ENCODE results near the gene A3GALT2. TPM values are rescaled to one million over a fixed set of nuclear protein-coding genes. Genes with fewer than 3 reads are reported as not detected.

The A3GALT2 gene
- total and polyA plus RNA-seq, 2 experiments from 2014 or later = not detected

DNA sequence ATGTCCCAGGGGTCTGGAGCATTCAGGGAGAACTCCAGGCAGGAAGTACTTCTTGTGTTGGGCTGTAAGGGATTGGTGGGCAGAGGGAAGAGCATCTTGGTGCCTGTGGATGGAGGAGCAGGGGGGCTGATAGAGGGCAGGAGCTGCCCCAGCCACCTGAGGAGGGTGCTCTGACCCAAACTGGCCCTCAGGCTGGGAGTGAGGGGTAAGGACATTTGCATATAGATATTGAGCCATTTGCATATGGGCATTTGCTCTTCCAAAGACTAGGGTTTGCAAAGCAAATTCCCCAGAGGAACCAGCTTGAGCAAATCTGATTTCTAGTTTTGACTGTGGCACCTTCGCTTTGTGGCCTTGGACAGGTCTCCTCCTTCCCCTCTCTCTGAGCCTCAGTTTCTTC lies 46.5 kb downstream of the A3GALT2 start:
- TF ChIP-seq EZH2 (IDR thresholded peaks at IDR 0.05; ENCODE audit: insufficient read depth, poor library complexity, severe bottlenecking) (no peak), EZH2phosphoT487 (IDR thresholded peaks at IDR 0.05; ENCODE audit: insufficient read depth, low read depth) (no peak)
- no peak overlapping the region for H3K4me2 ChIP-seq (ENCODE audit: unreplicated experiment)
- H3K9me3 ChIP-seq (ENCODE audit: low read depth) = no peaks in the 10 kb centered on the region
- no peak for DNase-seq
- no peaks in the 10 kb centered on the region for H3K27me3 ChIP-seq (replicated peaks; ENCODE audit: insufficient read depth)
- 96 to 100% methylated on average over 1 of the region's 1 CpG for WGBS, 2 experiments (ENCODE audit: low coverage in 1 of 2, low lambda C conversion rate in 2 of 2, missing lambda C conversion rate in 2 of 2)
- H3F3A ChIP-seq (ENCODE audit: insufficient read depth) = no peaks in the 10 kb centered on the region
- H2AFZ ChIP-seq = no peak overlapping the region
- H3K4me1 ChIP-seq (ENCODE audit: insufficient read depth) = no peaks in the 10 kb centered on the region
- no peaks in the 10 kb centered on the region for H3K9me2 ChIP-seq (ENCODE audit: insufficient read depth)
- H3K9ac ChIP-seq = no peak overlapping the region
- 0 out of 2 replicates have a peak, but pooled peaks cover 4% of the 10 kb centered on the region for H3K36me3 ChIP-seq (ENCODE audit: low read depth)
- H3K27ac ChIP-seq = no peak overlapping the region
- 0 out of 2 replicates have a peak, but pooled peaks cover 24% of the 10 kb centered on the region for H3K79me2 ChIP-seq (ENCODE audit: insufficient read depth)
- no peaks in the 10 kb centered on the region; the same call in 1 of the 2 replicates for H4K20me1 ChIP-seq (ENCODE audit: insufficient read depth)
- in situ Hi-C loops (cut with MboI) = no loop called here
- H3K4me3 ChIP-seq = no peak overlapping the region

DNA sequence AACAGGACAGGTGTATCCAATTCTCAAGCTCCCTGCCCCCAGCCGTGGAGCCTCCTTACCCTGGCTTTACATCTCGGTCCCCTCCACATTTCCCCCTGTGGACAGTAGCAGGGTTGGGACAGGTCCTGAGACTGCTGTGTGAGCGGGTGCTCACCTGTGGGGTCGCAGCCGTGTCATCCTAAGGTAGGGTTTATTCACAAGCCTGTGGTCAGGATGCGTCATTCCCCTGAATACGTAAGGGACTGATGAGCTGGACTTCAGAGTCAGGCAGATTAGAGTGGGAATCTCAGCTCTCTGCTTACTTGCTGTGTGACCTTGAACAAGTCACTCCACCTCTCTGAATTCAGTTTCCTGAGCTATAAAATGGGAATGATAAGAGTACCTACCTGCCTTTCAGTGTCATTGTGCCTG lies 46.9 kb downstream of the A3GALT2 start:
- no peak for DNase-seq
- Histone ChIP-seq H3K36me3 (ENCODE audit: low read depth) (no peaks in the 10 kb centered on the region), H4K20me1 (ENCODE audit: insufficient read depth) (no peaks in the 10 kb centered on the region; the same call in 1 of the 2 replicates), H3F3A (ENCODE audit: insufficient read depth) (no peaks in the 10 kb centered on the region), H3K27ac (no peak overlapping the region), H3K9me3 (ENCODE audit: low read depth) (no peaks in the 10 kb centered on the region), H2AFZ (no peak overlapping the region), H3K9ac (no peak overlapping the region), H3K9me2 (ENCODE audit: insufficient read depth) (no peaks in the 10 kb centered on the region), H3K27me3 (replicated peaks; ENCODE audit: insufficient read depth) (no peaks in the 10 kb centered on the region), H3K79me2 (ENCODE audit: insufficient read depth) (0 out of 2 replicates have a peak, but pooled peaks cover 24% of the 10 kb centered on the region), H3K4me3 (no peak overlapping the region), H3K4me1 (ENCODE audit: insufficient read depth) (no peaks in the 10 kb centered on the region), H3K4me2 (ENCODE audit: unreplicated experiment) (no peak overlapping the region)
- in situ Hi-C loops (cut with MboI) = no loop called here
- TF ChIP-seq EZH2phosphoT487 (IDR thresholded peaks at IDR 0.05; ENCODE audit: insufficient read depth, low read depth) = no peak
- TF ChIP-seq EZH2 (IDR thresholded peaks at IDR 0.05; ENCODE audit: insufficient read depth, poor library complexity, severe bottlenecking) = no peak
- WGBS, 2 experiments (ENCODE audit: low coverage in 1 of 2, low lambda C conversion rate in 2 of 2, missing lambda C conversion rate in 2 of 2) = 71 to 73% methylated on average over 7 of the region's 7 CpGs

DNA sequence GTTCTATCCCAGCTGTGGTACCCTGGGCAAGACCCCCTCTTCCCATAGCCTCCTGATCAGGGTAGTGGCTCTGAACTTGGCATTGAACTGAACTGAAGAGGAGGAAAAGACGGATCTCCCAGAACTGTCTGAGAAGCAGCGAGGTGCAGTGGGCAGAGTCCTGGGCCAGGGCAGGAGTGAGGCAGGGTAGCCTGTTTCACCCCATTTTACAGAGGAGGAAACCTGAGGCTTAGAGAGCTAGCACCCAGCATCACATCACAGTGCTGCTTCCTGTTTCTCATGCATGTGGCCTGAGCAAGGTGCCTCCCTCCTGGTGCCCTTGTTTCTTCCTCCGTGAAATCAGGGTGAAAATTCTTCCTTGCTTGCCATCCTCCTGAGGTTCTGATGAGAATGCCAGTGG lies 47.5 kb downstream of the A3GALT2 start:
- WGBS, 2 experiments (ENCODE audit: low coverage in 1 of 2, low lambda C conversion rate in 2 of 2, missing lambda C conversion rate in 2 of 2) = 89 to 93% methylated on average over 3 of the region's 3 CpGs
- H3K9ac ChIP-seq = no peak overlapping the region
- H3F3A ChIP-seq (ENCODE audit: insufficient read depth) = no peaks in the 10 kb centered on the region
- no peaks in the 10 kb centered on the region; the same call in 1 of the 2 replicates for H4K20me1 ChIP-seq (ENCODE audit: insufficient read depth)
- no peak overlapping the region for H2AFZ ChIP-seq
- H3K27me3 ChIP-seq (replicated peaks; ENCODE audit: insufficient read depth) = no peaks in the 10 kb centered on the region
- no peak overlapping the region for H3K4me2 ChIP-seq (ENCODE audit: unreplicated experiment)
- no peak overlapping the region for H3K27ac ChIP-seq
- 0 out of 2 replicates have a peak, but pooled peaks cover 24% of the 10 kb centered on the region for H3K79me2 ChIP-seq (ENCODE audit: insufficient read depth)
- no peaks in the 10 kb centered on the region for H3K4me1 ChIP-seq (ENCODE audit: insufficient read depth)
- H3K9me2 ChIP-seq (ENCODE audit: insufficient read depth) = no peaks in the 10 kb centered on the region
- no peak overlapping the region for H3K4me3 ChIP-seq
- TF ChIP-seq EZH2phosphoT487 (IDR thresholded peaks at IDR 0.05; ENCODE audit: insufficient read depth, low read depth) (no peak), EZH2 (IDR thresholded peaks at IDR 0.05; ENCODE audit: insufficient read depth, poor library complexity, severe bottlenecking) (no peak)
- no peaks in the 10 kb centered on the region for H3K36me3 ChIP-seq (ENCODE audit: low read depth)
- in situ Hi-C loops (cut with MboI) = no loop called here
- no peaks in the 10 kb centered on the region for H3K9me3 ChIP-seq (ENCODE audit: low read depth)
- DNase-seq = no peak

DNA sequence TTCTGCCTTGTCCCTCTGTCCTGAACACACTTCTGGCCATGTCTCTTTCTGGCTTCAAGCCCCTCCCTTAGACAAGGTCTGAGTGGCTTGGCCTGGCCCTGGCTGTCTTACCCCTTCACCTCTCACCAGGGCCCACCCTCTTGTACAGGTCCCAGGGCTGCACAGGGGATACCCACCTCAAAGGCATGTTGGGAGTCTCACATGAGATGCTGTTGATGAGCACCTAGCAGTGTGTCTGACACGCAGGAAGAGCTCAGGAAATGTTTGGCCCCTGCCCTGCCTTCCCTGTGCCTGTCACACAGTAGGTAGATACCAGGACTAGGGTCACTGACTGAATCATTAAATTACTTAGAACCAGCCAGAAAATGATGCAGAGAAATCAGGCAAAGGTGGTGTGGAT lies 48.0 kb downstream of the A3GALT2 start:
- H3K4me1 ChIP-seq (ENCODE audit: insufficient read depth) = no peaks in the 10 kb centered on the region
- H4K20me1 ChIP-seq (ENCODE audit: insufficient read depth) = no peaks in the 10 kb centered on the region; the same call in 1 of the 2 replicates
- WGBS, 2 experiments (ENCODE audit: low coverage in 1 of 2, low lambda C conversion rate in 2 of 2, missing lambda C conversion rate in 2 of 2) = 94% methylated on average over 1 of the region's 1 CpG
- in situ Hi-C loops (cut with MboI) = no loop called here
- no peak overlapping the region for H3K4me3 ChIP-seq
- H3K9me3 ChIP-seq (ENCODE audit: low read depth) = no peaks in the 10 kb centered on the region
- H3K36me3 ChIP-seq (ENCODE audit: low read depth) = no peaks in the 10 kb centered on the region
- H3K27me3 ChIP-seq (replicated peaks; ENCODE audit: insufficient read depth) = no peaks in the 10 kb centered on the region
- no peak for DNase-seq
- H3K79me2 ChIP-seq (ENCODE audit: insufficient read depth) = 0 out of 2 replicates have a peak, but pooled peaks cover 24% of the 10 kb centered on the region
- H3K9ac ChIP-seq = no peak overlapping the region
- H2AFZ ChIP-seq = no peak overlapping the region
- no peak for TF ChIP-seq EZH2phosphoT487 (IDR thresholded peaks at IDR 0.05; ENCODE audit: insufficient read depth, low read depth)
- TF ChIP-seq EZH2 (IDR thresholded peaks at IDR 0.05; ENCODE audit: insufficient read depth, poor library complexity, severe bottlenecking) = no peak
- H3K4me2 ChIP-seq (ENCODE audit: unreplicated experiment) = no peak overlapping the region
- no peaks in the 10 kb centered on the region for H3K9me2 ChIP-seq (ENCODE audit: insufficient read depth)
- H3F3A ChIP-seq (ENCODE audit: insufficient read depth) = no peaks in the 10 kb centered on the region
- no peak overlapping the region for H3K27ac ChIP-seq
